ENCODE data around the gene A1CF. TPM values are rescaled to one million over a fixed set of nuclear protein-coding genes. Genes with fewer than 3 reads are reported as not detected.
"Not testable (repeated sequence)": the region's sequence is repeated elsewhere in the genome, so short reads cannot be mapped to it uniquely, and the experiment has no call there.

A1CF gene
- total and polyA plus RNA-seq, 2 donors from 2014 or later: 3.7 to 3.8 TPM

DNA sequence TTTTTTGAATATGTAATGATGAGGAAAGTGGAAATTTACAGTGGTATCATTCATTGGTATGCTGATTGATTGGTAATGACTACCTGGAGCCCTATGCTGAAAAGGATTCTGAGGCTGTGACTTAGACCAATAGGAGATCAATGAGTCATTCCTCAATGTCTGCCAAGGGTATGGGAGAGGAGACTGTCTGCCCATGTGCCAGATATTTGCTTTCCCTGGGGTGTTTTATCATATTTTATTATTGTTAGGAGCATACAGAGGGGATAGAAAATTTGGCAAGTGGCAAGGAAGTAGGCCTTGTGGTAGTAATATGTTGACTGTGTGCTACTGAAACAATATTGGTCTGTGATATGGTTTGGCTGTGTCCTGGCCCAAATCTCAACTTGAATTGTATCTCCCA lies 90.9 kb downstream of the A1CF start:
- H3K9ac ChIP-seq (ENCODE audit: low read length in 3 of 3): no peak overlapping the region
- no peak overlapping the region for H3K4me3 ChIP-seq (ENCODE audit: low read length in 3 of 3)
- intact Hi-C loops (cut with DNase I): no loop called here
- FAIRE-seq: no peak
- no peak for TF ChIP-seq CTCF (IDR thresholded peaks at IDR 0.05; ENCODE audit: borderline replicate concordance, extremely low read depth, insufficient read depth)
- H3K9me3 ChIP-seq (ENCODE audit: control insufficient read depth in 2 of 3, insufficient read depth in 1 of 3, low read length in 3 of 3): no peaks in the 10 kb centered on the region
- H3K4me1 ChIP-seq (ENCODE audit: control insufficient read depth in 2 of 3, insufficient read depth in 2 of 3, low read depth in 1 of 3, low read length in 3 of 3): no peaks in the 10 kb centered on the region
- H3K36me3 ChIP-seq (ENCODE audit: control insufficient read depth in 2 of 3, insufficient read depth in 3 of 3, low read length in 3 of 3): no peaks in the 10 kb centered on the region
- H3K27me3 ChIP-seq (ENCODE audit: control insufficient read depth, insufficient read depth, low read length): no peaks in the 10 kb centered on the region
- H3K27ac ChIP-seq (ENCODE audit: low read depth in 2 of 2, low read length in 2 of 2): no peak overlapping the region
- DNase-seq: no peak

DNA sequence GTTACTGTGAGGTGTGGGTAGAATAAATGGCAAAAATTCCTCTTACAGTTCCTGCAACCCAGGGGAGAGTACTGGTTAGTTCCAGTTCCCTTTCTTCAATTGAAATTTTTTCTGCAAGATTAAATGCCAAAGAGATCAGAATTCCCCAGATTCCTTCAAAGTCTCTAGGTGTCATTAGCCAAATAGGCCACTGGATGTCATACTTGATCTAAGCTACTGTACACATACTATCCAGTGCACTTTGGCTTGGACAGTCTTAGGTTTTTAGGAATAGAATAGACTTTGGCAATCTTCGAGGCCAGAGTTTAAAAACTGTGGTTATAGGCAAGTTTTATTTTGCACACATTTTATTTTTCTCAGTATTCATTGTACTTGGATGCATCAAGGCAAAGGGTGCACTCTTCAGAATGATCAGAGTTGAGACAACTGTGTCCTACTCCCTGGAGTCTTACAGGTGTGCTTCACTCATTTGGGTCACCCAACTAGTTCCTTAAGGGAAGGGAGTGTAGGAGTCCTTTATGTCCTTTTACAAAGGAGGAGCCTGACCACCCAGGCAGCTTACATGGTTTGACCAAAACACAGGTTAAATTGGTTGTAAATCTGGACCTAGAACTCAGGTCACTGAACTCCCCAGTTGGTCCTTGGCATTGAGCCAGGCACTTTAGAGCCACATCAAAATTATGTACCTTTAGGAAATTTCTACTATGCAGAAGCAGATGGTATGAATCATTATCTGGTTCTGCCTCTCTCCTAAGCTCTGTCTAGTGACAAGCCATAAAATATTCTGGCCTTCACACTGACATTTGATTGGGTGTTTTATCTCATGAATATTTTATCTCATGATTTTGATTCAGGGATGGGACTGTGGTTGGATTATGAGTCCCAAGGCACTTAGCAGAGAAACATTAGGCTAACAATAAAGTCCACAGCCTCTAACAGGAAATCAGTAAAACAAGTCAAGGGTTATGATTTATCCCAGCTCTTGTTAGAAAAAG lies 96.2 kb downstream of the A1CF start:
- FAIRE-seq: peak; percentile 62

DNA sequence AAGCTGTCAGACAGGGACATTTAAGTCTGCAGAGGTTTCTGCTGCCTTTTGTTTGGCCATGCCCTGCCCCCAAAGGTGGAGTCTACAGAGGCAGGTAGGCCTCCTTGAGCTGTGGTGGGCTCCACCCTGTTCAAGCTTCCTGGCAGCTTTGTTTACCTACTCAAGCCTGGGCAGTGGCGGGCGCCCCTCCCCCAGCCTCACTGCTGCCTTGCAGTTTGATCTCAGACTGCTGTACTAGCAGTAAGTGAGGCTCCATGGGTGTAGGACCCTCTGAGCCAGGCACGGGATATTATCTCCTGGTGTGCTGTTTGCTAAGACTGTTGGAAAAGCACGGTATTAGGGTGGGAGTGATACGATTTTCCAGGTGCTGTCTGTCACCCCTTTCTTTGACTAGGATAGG lies 97.5 kb downstream of the A1CF start:
- H3K27ac ChIP-seq (ENCODE audit: low read depth in 2 of 2, low read length in 2 of 2); H3K27me3 ChIP-seq (ENCODE audit: control insufficient read depth, insufficient read depth, low read length); DNase-seq; intact Hi-C loops (cut with DNase I); H3K36me3 ChIP-seq (ENCODE audit: control insufficient read depth in 2 of 3, insufficient read depth in 3 of 3, low read length in 3 of 3); FAIRE-seq; H3K9me3 ChIP-seq (ENCODE audit: control insufficient read depth in 2 of 3, insufficient read depth in 1 of 3, low read length in 3 of 3); H3K4me3 ChIP-seq (ENCODE audit: low read length in 3 of 3); H3K9ac ChIP-seq (ENCODE audit: low read length in 3 of 3); H3K4me1 ChIP-seq (ENCODE audit: control insufficient read depth in 2 of 3, insufficient read depth in 2 of 3, low read depth in 1 of 3, low read length in 3 of 3): not testable (repeated sequence)

More for the DNA sequence above, 96.2 kb downstream of the A1CF start:
- peak; percentile 17 for TF ChIP-seq CTCF (IDR thresholded peaks at IDR 0.05; ENCODE audit: borderline replicate concordance, extremely low read depth, insufficient read depth)
- H3K9me3 ChIP-seq (ENCODE audit: control insufficient read depth in 2 of 3, insufficient read depth in 1 of 3, low read length in 3 of 3): no peaks in the 10 kb centered on the region
- no peak overlapping the region for H3K9ac ChIP-seq (ENCODE audit: low read length in 3 of 3)
- intact Hi-C loops (cut with DNase I): no loop called here
- DNase-seq: peak in 2 of 5 donors; percentile 44 to 64
- no peaks in the 10 kb centered on the region for H3K27me3 ChIP-seq (ENCODE audit: control insufficient read depth, insufficient read depth, low read length)
- no peak overlapping the region for H3K27ac ChIP-seq (ENCODE audit: low read depth in 2 of 2, low read length in 2 of 2)
- H3K36me3 ChIP-seq (ENCODE audit: control insufficient read depth in 2 of 3, insufficient read depth in 3 of 3, low read length in 3 of 3): no peaks in the 10 kb centered on the region
- H3K4me3 ChIP-seq (ENCODE audit: low read length in 3 of 3): no peak overlapping the region
- H3K4me1 ChIP-seq (ENCODE audit: control insufficient read depth in 2 of 3, insufficient read depth in 2 of 3, low read depth in 1 of 3, low read length in 3 of 3): no peaks in the 10 kb centered on the region

DNA sequence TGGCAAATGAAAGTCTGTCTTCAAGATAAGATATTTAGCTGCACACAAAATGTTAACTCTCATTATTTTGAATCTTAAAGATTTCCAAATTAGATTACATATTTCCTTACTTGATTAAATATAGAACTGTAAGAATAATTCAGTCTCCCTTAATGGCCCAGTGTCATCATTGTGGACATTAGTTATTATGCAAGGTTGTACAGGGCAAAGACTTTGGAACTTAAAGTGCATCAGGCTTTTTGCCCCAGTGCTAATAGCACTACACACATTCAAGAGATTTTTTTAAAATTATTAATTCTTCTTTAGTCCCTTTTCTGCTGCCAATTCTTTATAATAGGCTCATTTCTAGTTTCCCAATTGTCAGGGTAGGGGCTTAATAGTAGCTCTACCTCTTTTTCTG lies 103.4 kb downstream of the A1CF start:
- H3K27ac ChIP-seq (ENCODE audit: low read depth in 2 of 2, low read length in 2 of 2); H3K9me3 ChIP-seq (ENCODE audit: control insufficient read depth in 2 of 3, insufficient read depth in 1 of 3, low read length in 3 of 3); DNase-seq; intact Hi-C loops (cut with DNase I); H3K4me1 ChIP-seq (ENCODE audit: control insufficient read depth in 2 of 3, insufficient read depth in 2 of 3, low read depth in 1 of 3, low read length in 3 of 3); H3K9ac ChIP-seq (ENCODE audit: low read length in 3 of 3); H3K27me3 ChIP-seq (ENCODE audit: control insufficient read depth, insufficient read depth, low read length); FAIRE-seq; H3K36me3 ChIP-seq (ENCODE audit: control insufficient read depth in 2 of 3, insufficient read depth in 3 of 3, low read length in 3 of 3); H3K4me3 ChIP-seq (ENCODE audit: low read length in 3 of 3): not testable (repeated sequence)

- H3K4me1 ChIP-seq (ENCODE audit: control insufficient read depth in 2 of 3, insufficient read depth in 2 of 3, low read depth in 1 of 3, low read length in 3 of 3); H3K36me3 ChIP-seq (ENCODE audit: control insufficient read depth in 2 of 3, insufficient read depth in 3 of 3, low read length in 3 of 3); intact Hi-C loops (cut with DNase I); H3K27me3 ChIP-seq (ENCODE audit: control insufficient read depth, insufficient read depth, low read length); H3K9me3 ChIP-seq (ENCODE audit: control insufficient read depth in 2 of 3, insufficient read depth in 1 of 3, low read length in 3 of 3); FAIRE-seq; H3K4me3 ChIP-seq (ENCODE audit: low read length in 3 of 3); DNase-seq; H3K9ac ChIP-seq (ENCODE audit: low read length in 3 of 3); H3K27ac ChIP-seq (ENCODE audit: low read depth in 2 of 2, low read length in 2 of 2): not testable (repeated sequence)
These were observed 105.4 kb downstream of the A1CF start for GRCh38 chr10:50780036-50780435.

DNA sequence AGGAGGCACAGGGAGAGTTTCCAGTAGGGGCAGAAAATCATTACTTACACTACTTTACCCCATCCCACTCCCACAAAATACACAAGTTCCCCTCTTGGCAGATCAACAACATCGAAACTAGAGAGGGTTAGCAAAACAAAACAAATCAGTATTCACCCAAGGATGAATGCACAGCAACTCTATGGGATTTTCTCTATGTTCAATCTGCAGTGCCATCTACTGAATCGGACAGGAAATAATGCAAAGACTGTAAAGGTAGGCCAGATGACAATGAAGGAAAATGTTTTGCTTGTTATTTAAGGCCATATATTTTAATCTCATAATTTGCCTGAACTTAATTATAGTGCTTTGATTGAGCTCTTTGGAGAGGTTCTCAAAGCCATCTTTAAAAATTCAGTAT lies 110.6 kb downstream of the A1CF start:
- DNase-seq: peak in 1 of 5 donors; percentile 4
- H3K4me3 ChIP-seq (ENCODE audit: low read length in 3 of 3); H3K9ac ChIP-seq (ENCODE audit: low read length in 3 of 3); FAIRE-seq; H3K4me1 ChIP-seq (ENCODE audit: control insufficient read depth in 2 of 3, insufficient read depth in 2 of 3, low read depth in 1 of 3, low read length in 3 of 3); H3K27me3 ChIP-seq (ENCODE audit: control insufficient read depth, insufficient read depth, low read length); H3K36me3 ChIP-seq (ENCODE audit: control insufficient read depth in 2 of 3, insufficient read depth in 3 of 3, low read length in 3 of 3); H3K27ac ChIP-seq (ENCODE audit: low read depth in 2 of 2, low read length in 2 of 2); H3K9me3 ChIP-seq (ENCODE audit: control insufficient read depth in 2 of 3, insufficient read depth in 1 of 3, low read length in 3 of 3); intact Hi-C loops (cut with DNase I): not testable (repeated sequence)

DNA sequence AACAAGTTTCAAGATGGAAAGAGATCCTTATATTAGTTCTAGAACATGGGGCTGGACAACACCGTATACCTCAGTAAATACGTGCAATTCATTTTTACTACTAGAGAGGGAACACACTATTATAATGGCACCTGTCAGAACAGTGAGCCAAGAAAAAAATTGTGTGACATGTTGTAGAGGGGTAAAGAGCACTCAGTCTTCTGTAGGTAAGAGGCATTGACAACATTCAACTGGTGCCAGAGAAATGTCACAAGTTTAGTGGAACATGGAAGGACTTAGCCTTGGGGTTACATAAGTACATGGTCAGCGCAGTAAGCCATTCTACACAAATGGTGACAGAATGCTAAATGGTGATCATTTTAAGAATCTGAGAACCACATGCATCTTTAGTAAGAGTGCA lies 113.4 kb downstream of the A1CF start:
- FAIRE-seq; H3K4me1 ChIP-seq (ENCODE audit: control insufficient read depth in 2 of 3, insufficient read depth in 2 of 3, low read depth in 1 of 3, low read length in 3 of 3); DNase-seq; H3K36me3 ChIP-seq (ENCODE audit: control insufficient read depth in 2 of 3, insufficient read depth in 3 of 3, low read length in 3 of 3); H3K4me3 ChIP-seq (ENCODE audit: low read length in 3 of 3); H3K9me3 ChIP-seq (ENCODE audit: control insufficient read depth in 2 of 3, insufficient read depth in 1 of 3, low read length in 3 of 3); H3K27me3 ChIP-seq (ENCODE audit: control insufficient read depth, insufficient read depth, low read length); H3K9ac ChIP-seq (ENCODE audit: low read length in 3 of 3); intact Hi-C loops (cut with DNase I); H3K27ac ChIP-seq (ENCODE audit: low read depth in 2 of 2, low read length in 2 of 2): not testable (repeated sequence)

Data from kidney (tissue), 14 donors.